ENCODE measurements around the gene UQCC5.

DNA sequence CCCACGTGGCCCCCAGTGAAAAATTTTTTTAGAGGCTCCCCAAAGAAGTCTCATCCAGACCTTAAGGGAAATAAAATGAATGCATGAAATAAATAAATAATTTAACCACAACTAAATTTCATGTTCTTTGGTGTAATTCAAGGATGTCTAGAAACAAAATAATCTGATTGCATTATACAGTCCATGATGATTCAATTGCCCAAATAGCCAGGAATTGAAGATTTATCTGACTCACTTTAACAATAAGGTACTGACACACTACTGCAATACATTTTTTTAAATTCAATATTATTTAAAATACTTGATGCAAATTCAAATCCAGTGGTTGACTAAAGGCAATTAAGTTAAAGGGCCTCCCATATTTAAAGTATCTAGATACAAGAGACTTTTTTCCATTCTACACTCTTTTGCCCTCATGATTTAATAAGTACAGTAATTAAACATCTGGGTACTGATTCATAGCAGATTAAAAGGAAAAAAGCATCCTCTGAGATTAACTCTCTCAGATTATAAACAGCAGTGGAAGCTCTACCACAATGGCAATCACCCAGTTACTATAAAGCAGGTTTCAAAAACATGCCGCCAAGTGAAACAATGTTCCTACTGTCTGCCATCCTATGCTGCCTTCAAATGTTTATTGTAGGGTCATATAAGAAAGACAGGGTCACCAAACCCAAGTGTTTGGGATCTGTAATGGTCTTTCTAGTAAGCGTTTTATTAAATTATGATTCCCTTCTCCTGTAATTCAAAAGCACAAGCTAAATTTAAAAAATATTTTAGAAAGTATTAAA, 9.9 kb downstream of the UQCC5 start:
- TF ChIP-seq, protein P1, sequence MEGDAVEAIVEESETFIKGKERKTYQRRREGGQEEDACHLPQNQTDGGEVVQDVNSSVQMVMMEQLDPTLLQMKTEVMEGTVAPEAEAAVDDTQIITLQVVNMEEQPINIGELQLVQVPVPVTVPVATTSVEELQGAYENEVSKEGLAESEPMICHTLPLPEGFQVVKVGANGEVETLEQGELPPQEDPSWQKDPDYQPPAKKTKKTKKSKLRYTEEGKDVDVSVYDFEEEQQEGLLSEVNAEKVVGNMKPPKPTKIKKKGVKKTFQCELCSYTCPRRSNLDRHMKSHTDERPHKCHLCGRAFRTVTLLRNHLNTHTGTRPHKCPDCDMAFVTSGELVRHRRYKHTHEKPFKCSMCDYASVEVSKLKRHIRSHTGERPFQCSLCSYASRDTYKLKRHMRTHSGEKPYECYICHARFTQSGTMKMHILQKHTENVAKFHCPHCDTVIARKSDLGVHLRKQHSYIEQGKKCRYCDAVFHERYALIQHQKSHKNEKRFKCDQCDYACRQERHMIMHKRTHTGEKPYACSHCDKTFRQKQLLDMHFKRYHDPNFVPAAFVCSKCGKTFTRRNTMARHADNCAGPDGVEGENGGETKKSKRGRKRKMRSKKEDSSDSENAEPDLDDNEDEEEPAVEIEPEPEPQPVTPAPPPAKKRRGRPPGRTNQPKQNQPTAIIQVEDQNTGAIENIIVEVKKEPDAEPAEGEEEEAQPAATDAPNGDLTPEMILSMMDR (IDR thresholded peaks at IDR 0.05) = no peak
- no peak for TF ChIP-seq POLR2A (IDR thresholded peaks at IDR 0.05)
